ENCODE measurements around the gene PNLIPRP3.
A peak's percentile ranks its signal among the peaks of the same experiment; 100 is the strongest.

Gene PNLIPRP3

GRCh38 chr10:116510565-116510964, 82.9 kb downstream of the PNLIPRP3 start:
- DNase-seq (ENCODE audit: low spot score), result no peak
- no peak for TF ChIP-seq CTCF (IDR thresholded peaks at IDR 0.05; ENCODE audit: extremely low read depth, missing control alignments)

GRCh38 chr10:116511365-116511764, 83.7 kb downstream of the PNLIPRP3 start:
- no peak for DNase-seq (ENCODE audit: low spot score)
- TF ChIP-seq CTCF (IDR thresholded peaks at IDR 0.05; ENCODE audit: extremely low read depth, missing control alignments), result no peak

- peak; percentile 55 for TF ChIP-seq CTCF (IDR thresholded peaks at IDR 0.05; ENCODE audit: extremely low read depth, missing control alignments)
- peak; percentile 42 for DNase-seq (ENCODE audit: low spot score)
Observed at GRCh38 chr10:116521424-116522290, 94.0 kb downstream of the PNLIPRP3 start.

GRCh38 chr10:116522803-116523381, 95.2 kb downstream of the PNLIPRP3 start:
- no peak for TF ChIP-seq CTCF (IDR thresholded peaks at IDR 0.05; ENCODE audit: extremely low read depth, missing control alignments)
- no peak for DNase-seq (ENCODE audit: low spot score)

GRCh38 chr10:116524736-116525135, 97.1 kb downstream of the PNLIPRP3 start:
- TF ChIP-seq CTCF (IDR thresholded peaks at IDR 0.05; ENCODE audit: extremely low read depth, missing control alignments), result no peak
- DNase-seq (ENCODE audit: low spot score), result no peak

GRCh38 chr10:116526219-116526618, 98.6 kb downstream of the PNLIPRP3 start:
- no peak for DNase-seq (ENCODE audit: low spot score)
- TF ChIP-seq CTCF (IDR thresholded peaks at IDR 0.05; ENCODE audit: extremely low read depth, missing control alignments), result no peak
